Activated CD8-positive, alpha-beta T cell treated with anti-CD3 and anti-CD28 coated beads for 36 hours (primary cell): ENCODE results near the gene IL17F. TPM values are rescaled to one million over a fixed set of nuclear protein-coding genes. Genes with fewer than 3 reads are reported as not detected.
A peak's percentile ranks its signal among the peaks of the same experiment; 100 is the strongest.

Source experiments
- ATAC-seq: fragments of 200-7000 bp; cut with Tn5 transposase; one replicate; pipeline ENCODE4 v1.10.0; 2021; ENCODE audit warnings: mild to moderate bottlenecking, moderate library complexity
- CTCF ChIA-PET: fragments of 350-600 bp; sonication (Branson Sonifier 250); formaldehyde crosslinking; loops from one replicate; lab custom pipeline; 2021; ENCODE audit warnings: antibody characterized with exemption; lab: Charles Lee
- POLR2A ChIA-PET: fragments of 350-600 bp; sonication (Branson Sonifier 250); formaldehyde crosslinking; loops from one replicate; lab custom pipeline; 2021; ENCODE audit warnings: antibody characterized with exemption; lab: Charles Lee
- DNase-seq: peaks from one replicate; pipeline ENCODE4 v3.0.0-alpha.2; 2020
- H3K27ac Mint-ChIP-seq: one replicate; pipeline ENCODE4 v1.8.0; 2021; ENCODE audit warnings: mild to moderate bottlenecking, mixed read lengths
- H3K27me3 Mint-ChIP-seq: one replicate; pipeline ENCODE4 v1.8.0; 2021; ENCODE audit warnings: mixed read lengths
- H3K36me3 Mint-ChIP-seq: one replicate; pipeline ENCODE4 v1.8.0; 2021; ENCODE audit warnings: low read depth, mixed read lengths
- H3K4me1 Mint-ChIP-seq: one replicate; pipeline ENCODE4 v1.8.0; 2021; ENCODE audit warnings: low read depth, mixed read lengths
- H3K4me3 Mint-ChIP-seq: one replicate; pipeline ENCODE4 v1.8.0; 2021; ENCODE audit warnings: mild to moderate bottlenecking, moderate library complexity, mixed read lengths
- H3K9me3 Mint-ChIP-seq: one replicate; pipeline ENCODE4 v1.8.0; 2021; ENCODE audit warnings: mixed read lengths
- CTCF ChIP-seq: fragments of 200-600 bp; IDR thresholded peaks from one replicate; pipeline ENCODE4 v1.8.0; 2022; ENCODE audit warnings: antibody characterized with exemption, mild to moderate bottlenecking
- intact Hi-C: fragments of 100-400 bp; cut with micrococcal nuclease; formaldehyde crosslinking; loops from one replicate; pipeline ENCODE4 v1.10.0; 2022
- total RNA-seq, 2 experiments: library from RNA; stranded (reverse); gene quantifications; one replicate each; pipeline ENCODE4 v1.2.3, GENCODE V29; 2021

IL17F gene
- total RNA-seq, 2 experiments from 2014 or later, result 0.76 to 0.86 TPM

- DNase-seq (no peak), ATAC-seq (no peak)
- Mint-ChIP-seq H3K9me3 (no peaks in the 10 kb centered on the region), H3K27ac (no peak overlapping the region), H3K4me1 (peaks cover 12% of the 10 kb centered on the region), H3K27me3 (peaks cover 16% of the 10 kb centered on the region), H3K4me3 (no peak overlapping the region), H3K36me3 (no peaks in the 10 kb centered on the region)
- no peak for TF ChIP-seq CTCF
- ChIA-PET POLR2A (no interaction called here), CTCF (no interaction called here)
- intact Hi-C loops, result no loop called here
These were observed 26.5 kb downstream of the IL17F start for GRCh38 chr6:52217761-52218160.

- ATAC-seq (no peak), DNase-seq (no peak)
- TF ChIP-seq CTCF, result no peak
- H3K36me3 Mint-ChIP-seq, result no peaks in the 10 kb centered on the region
- H3K4me3 Mint-ChIP-seq, result no peak overlapping the region
- H3K9me3 Mint-ChIP-seq, result no peaks in the 10 kb centered on the region
- H3K4me1 Mint-ChIP-seq, result peaks cover 13% of the 10 kb centered on the region
- H3K27ac Mint-ChIP-seq, result no peak overlapping the region
- CTCF ChIA-PET, result interaction anchor here (1.0 to 1.1 kb wide), 2 partner anchors 25 to 47 kb away, joined by 3 read pairs; no protein-coding TSS in a partner anchor
- POLR2A ChIA-PET, result no interaction called here
- intact Hi-C loops, result no loop called here
- peaks cover 15% of the 10 kb centered on the region for H3K27me3 Mint-ChIP-seq
These were observed 27.2 kb downstream of the IL17F start for GRCh38 chr6:52216932-52217575.

GRCh38 chr6:52215787-52216186 is 28.5 kb downstream of the IL17F start:
- no peak overlapping the region for H3K4me3 Mint-ChIP-seq

DNA sequence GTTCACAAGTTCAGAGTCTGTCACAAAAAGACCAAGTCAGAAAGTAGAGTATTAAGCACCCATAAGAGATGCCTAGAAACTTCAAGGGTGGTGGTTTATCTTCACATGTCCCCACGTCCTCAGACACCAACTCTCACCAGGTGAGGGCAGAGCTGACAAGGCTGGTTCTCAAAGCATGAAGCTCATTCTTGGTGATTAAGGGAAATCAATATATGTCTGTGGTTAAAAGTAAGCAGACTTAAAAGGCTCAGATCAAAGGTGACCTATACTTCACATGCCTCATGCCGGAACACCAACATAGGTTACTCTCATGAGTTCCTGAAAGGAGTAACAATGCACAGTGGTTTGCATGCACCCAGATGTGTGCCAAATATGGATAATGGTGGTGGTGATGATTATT is 31.2 kb downstream of the IL17F start:
- ChIA-PET POLR2A (interaction anchor here (2.0 kb wide), 1 partner anchor 50 kb away, joined by 7 read pairs; no protein-coding TSS in a partner anchor), CTCF (interaction anchor here (0.8 to 5.9 kb wide), 8 partner anchors 13 to 186 kb away, joined by 3 to 45 read pairs (median 3); no protein-coding TSS in a partner anchor)
- H3K27me3 Mint-ChIP-seq, result peaks cover 20% of the 10 kb centered on the region
- ATAC-seq, result peak; percentile 84
- no peaks in the 10 kb centered on the region for H3K36me3 Mint-ChIP-seq
- peak; percentile 61 for DNase-seq
- H3K9me3 Mint-ChIP-seq, result no peaks in the 10 kb centered on the region
- H3K4me3 Mint-ChIP-seq, result no peak overlapping the region
- no peak overlapping the region for H3K27ac Mint-ChIP-seq
- no peak for TF ChIP-seq CTCF
- intact Hi-C loops, result no loop called here
- peaks cover 5% of the 10 kb centered on the region for H3K4me1 Mint-ChIP-seq

More at GRCh38 chr6:52215787-52216186, 28.5 kb downstream of the IL17F start:
- intact Hi-C loops, result no loop called here
- no peak for TF ChIP-seq CTCF
- Mint-ChIP-seq H3K9me3 (no peaks in the 10 kb centered on the region), H3K27ac (no peak overlapping the region), H3K36me3 (no peaks in the 10 kb centered on the region), H3K27me3 (peaks cover 15% of the 10 kb centered on the region), H3K4me1 (peaks cover 5% of the 10 kb centered on the region)
- POLR2A ChIA-PET, result no interaction called here
- CTCF ChIA-PET, result interaction anchor here (1.1 kb wide), 1 partner anchor 26 kb away, joined by 3 read pairs; no protein-coding TSS in a partner anchor
- no peak for ATAC-seq
- no peak for DNase-seq

GRCh38 chr6:52210227-52210626 is 34.1 kb downstream of the IL17F start:
- Mint-ChIP-seq H3K4me3 (no peak overlapping the region), H3K27ac (no peak overlapping the region), H3K4me1 (peaks cover 5% of the 10 kb centered on the region), H3K27me3 (peaks cover 24% of the 10 kb centered on the region), H3K36me3 (no peaks in the 10 kb centered on the region), H3K9me3 (no peaks in the 10 kb centered on the region)
- ATAC-seq, result no peak
- intact Hi-C loops, result no loop called here
- TF ChIP-seq CTCF, result no peak
- POLR2A ChIA-PET, result interaction anchor here (0.6 kb wide), 1 partner anchor 74 kb away, joined by 4 read pairs; no protein-coding TSS in a partner anchor
- DNase-seq, result no peak
- CTCF ChIA-PET, result interaction anchor here (0.5 to 5.9 kb wide), 2 partner anchors 53 to 449 kb away, joined by 3 to 45 read pairs; no protein-coding TSS in a partner anchor
